GM21515 (cell line): ENCODE results near the gene TXNDC11.

Experiments
- ATAC-seq: cut with Tn5 transposase; IDR thresholded peaks from one replicate; pipeline ENCODE4 v1.9.1; 2021; ENCODE audit not compliant: unreplicated experiment

Gene TXNDC11

GRCh38 chr16:11632455-11632939, 110.2 kb downstream of the TXNDC11 start:
- no peak for ATAC-seq

GRCh38 chr16:11631214-11631613, 111.4 kb downstream of the TXNDC11 start:
- ATAC-seq: no peak

GRCh38 chr16:11630768-11631056, 111.9 kb downstream of the TXNDC11 start:
- ATAC-seq: no peak

- no peak for ATAC-seq
Observed at GRCh38 chr16:11630046-11630767, 112.5 kb downstream of the TXNDC11 start.
